ENCODE measurements around the gene SYCE1L.

GRCh38 chr16:77219437-77219836 lies 20.2 kb downstream of the SYCE1L start:
- TF ChIP-seq SP3 (tag by site-specific recombination; IDR thresholded peaks at IDR 0.05) (no peak), KLF9 (tag by site-specific recombination; IDR thresholded peaks at IDR 0.05; ENCODE audit: low read depth) (no peak), ZFP69B (tag by site-specific recombination; IDR thresholded peaks at IDR 0.05) (no peak)
